IMR-90 (cell line): Measurements from ENCODE around the gene RAP1GAP2. TPM values are rescaled to one million over a fixed set of nuclear protein-coding genes. Genes with fewer than 3 reads are reported as not detected.

Experiments used
- ATAC-seq: fragments of 200-7000 bp; cut with Tn5 transposase; 2 replicates; pipeline ENCODE4 v1.9.1; 2020; ENCODE audit warnings: low read depth, mild to moderate bottlenecking, moderate library complexity
- BruUV-seq: library from RNA; stranded (reverse); fragments of 400-500 nt; replicated peaks from 2 replicates; lab custom pipeline; 2021; lab: Mats Ljungman, UMichigan
- CTCF ChIA-PET: fragments of 300-600 bp; formaldehyde crosslinking; extraction: SDS; loops from one replicate; lab custom pipeline; 2021; ENCODE audit warnings: antibody characterized with exemption; lab: Yijun Ruan, JAX
- POLR2A ChIA-PET: fragments of 300-600 bp; sonication (Branson Sonifier 250); formaldehyde crosslinking; loops from one replicate; lab custom pipeline; 2022; ENCODE audit warnings: antibody characterized with exemption; ENCODE audit not compliant: unreplicated experiment; lab: Charles Lee
- DNase-seq: peaks from one replicate; pipeline ENCODE4 v3.0.0; 2013
- H2AFZ ChIP-seq: replicated peaks from 2 replicates; pipeline ENCODE3; 2013; ENCODE audit warnings: low read length, mild to moderate bottlenecking; ENCODE audit not compliant: poor library complexity
- H2AK5ac ChIP-seq: 2 replicates; pipeline ENCODE4 v1.6.1; 2013; ENCODE audit warnings: low read depth, low read length, inconsistent platforms
- H2AK9ac ChIP-seq: replicated peaks from 2 replicates; pipeline ENCODE3; 2013; ENCODE audit warnings: mild to moderate bottlenecking, low read depth, low read length, moderate library complexity; ENCODE audit not compliant: poor library complexity
- H2BK120ac ChIP-seq: 2 replicates; pipeline ENCODE4 v1.6.1; 2013; ENCODE audit warnings: low read depth, low read length, inconsistent platforms
- H2BK15ac ChIP-seq: 3 replicates; pipeline ENCODE4 v1.6.1; 2013; ENCODE audit warnings: low read depth, low read length, inconsistent platforms
- H2BK20ac ChIP-seq: 2 replicates; pipeline ENCODE4 v1.6.1; 2013; ENCODE audit warnings: low read depth, mild to moderate bottlenecking, inconsistent platforms, low read length, moderate library complexity
- H2BK5ac ChIP-seq: 2 replicates; pipeline ENCODE4 v1.6.1; 2013; ENCODE audit warnings: mild to moderate bottlenecking, low read depth, low read length, inconsistent platforms; ENCODE audit not compliant: poor library complexity, severe bottlenecking
- H3K14ac ChIP-seq: replicated peaks from 2 replicates; pipeline ENCODE4 v1.6.1; 2013; ENCODE audit warnings: low read depth, low read length, inconsistent platforms
- H3K18ac ChIP-seq: 2 replicates; pipeline ENCODE4 v1.6.1; 2013; ENCODE audit warnings: low read depth, low read length, control low read depth
- H3K23ac ChIP-seq: 2 replicates; pipeline ENCODE4 v1.6.1; 2013; ENCODE audit warnings: low read depth, low read length, inconsistent platforms
- H3K27ac ChIP-seq: 2 replicates; pipeline ENCODE4 v1.5.1; 2013; ENCODE audit warnings: mild to moderate bottlenecking, control low read depth, low read length; ENCODE audit not compliant: insufficient read depth
- H3K27me3 ChIP-seq: 2 replicates; pipeline ENCODE4 v1.6.1; 2013; ENCODE audit warnings: low read length; ENCODE audit not compliant: control insufficient read depth, insufficient read depth
- H3K36me3 ChIP-seq: 2 replicates; pipeline ENCODE4 v1.6.1; 2013; ENCODE audit warnings: low read length, mixed read lengths; ENCODE audit not compliant: control insufficient read depth, insufficient read depth
- H3K4ac ChIP-seq: 2 replicates; pipeline ENCODE4 v1.6.1; 2013; ENCODE audit warnings: low read depth, low read length, inconsistent platforms
- H3K4me1 ChIP-seq: 2 replicates; pipeline ENCODE4 v1.6.1; 2013; ENCODE audit warnings: low read length, mixed read lengths; ENCODE audit not compliant: control insufficient read depth, insufficient read depth
- H3K4me2 ChIP-seq: 2 replicates; pipeline ENCODE4 v1.6.1; 2013; ENCODE audit warnings: low read depth, mild to moderate bottlenecking, control low read depth, low read length, moderate library complexity
- H3K4me3 ChIP-seq: 2 replicates; pipeline ENCODE4 v1.5.1; 2013; ENCODE audit warnings: low read depth, mild to moderate bottlenecking, control low read depth, low read length, moderate library complexity; ENCODE audit not compliant: insufficient read depth
- H3K56ac ChIP-seq: 2 replicates; pipeline ENCODE4 v1.6.1; 2013; ENCODE audit warnings: low read length, inconsistent platforms; ENCODE audit not compliant: insufficient read depth; ENCODE audit errors: extremely low read depth
- H3K79me1 ChIP-seq, 2 experiments: 2 replicates each; pipeline ENCODE4 v1.6.1; 2013; ENCODE audit warnings: low read length in 2 of 2, inconsistent platforms in 1 of 2, low read depth in 1 of 2
- H3K9ac ChIP-seq: 2 replicates; pipeline ENCODE4 v1.6.1; 2013; ENCODE audit warnings: low read depth, low read length, control low read depth
- H3K9me1 ChIP-seq: 2 replicates; pipeline ENCODE4 v1.6.1; 2013; ENCODE audit warnings: low read length, inconsistent platforms; ENCODE audit not compliant: insufficient read depth
- H3K9me3 ChIP-seq: 2 replicates; pipeline ENCODE4 v1.6.1; 2013; ENCODE audit warnings: low read length; ENCODE audit not compliant: control insufficient read depth, insufficient read depth
- H4K20me1 ChIP-seq: 2 replicates; pipeline ENCODE4 v1.6.1; 2013; ENCODE audit warnings: low read length, inconsistent platforms; ENCODE audit not compliant: insufficient read depth
- H4K5ac ChIP-seq: 2 replicates; pipeline ENCODE4 v1.6.1; 2013; ENCODE audit warnings: mild to moderate bottlenecking, low read depth, low read length, control low read depth
- H4K8ac ChIP-seq, 2 experiments: 2 replicates each; pipeline ENCODE4 v1.6.1; 2013; ENCODE audit warnings: low read depth in 2 of 2, low read length in 2 of 2, control low read depth in 1 of 2, inconsistent platforms in 1 of 2
- H4K91ac ChIP-seq: 2 replicates; pipeline ENCODE4 v1.6.1; 2013; ENCODE audit warnings: low read depth, low read length, inconsistent platforms; ENCODE audit not compliant: insufficient read depth
- BHLHE40 ChIP-seq: fragments of 150-350 bp; IDR thresholded peaks from 2 replicates; pipeline ENCODE4 v1.6.1; 2016; ENCODE audit warnings: mild to moderate bottlenecking, low read depth, low read length
- CHD1 ChIP-seq: IDR thresholded peaks from 2 replicates; pipeline ENCODE4 v1.6.1; 2012; ENCODE audit warnings: low read depth, low read length, improper control_type of control experiment
- CTCF ChIP-seq: conservative IDR thresholded peaks from 2 replicates; pipeline ENCODE4 v1.5.1; 2012; ENCODE audit warnings: mild to moderate bottlenecking, low read depth, low read length, improper control_type of control experiment
- FOS ChIP-seq: fragments of 150-350 bp; IDR thresholded peaks from 2 replicates; pipeline ENCODE4 v1.6.1; 2016; ENCODE audit warnings: low read depth, low read length
- POLR2A ChIP-seq: IDR thresholded peaks from 2 replicates; pipeline ENCODE4 v1.6.1; 2012; ENCODE audit warnings: mild to moderate bottlenecking, low read depth, low read length
- RAD21 ChIP-seq: IDR thresholded peaks from 2 replicates; pipeline ENCODE4 v1.6.1; 2012; ENCODE audit warnings: low read length, improper control_type of control experiment
- RFX5 ChIP-seq: IDR thresholded peaks from 2 replicates; pipeline ENCODE4 v1.8.0; 2012; ENCODE audit warnings: low read depth, mild to moderate bottlenecking, low read length, moderate library complexity
- USF2 ChIP-seq: fragments of 150-350 bp; IDR thresholded peaks from 2 replicates; pipeline ENCODE4 v1.6.1; 2017; ENCODE audit warnings: mild to moderate bottlenecking, antibody characterized with exemption, low read length, low read depth
- WGBS, 2 experiments: methylation state at CpG; one replicate each; pipeline versions ENCODE4 v1.1.5 to v1.1.7; 2013; ENCODE audit warnings: missing lambda C conversion rate in 2 of 2; ENCODE audit not compliant: insufficient read length in 1 of 2; ENCODE audit errors: extremely low coverage in 2 of 2; 5-methylcytosine and 5-hydroxymethylcytosine counted together
- dilution Hi-C: fragments of 300-500 bp; cut with HindIII; formaldehyde crosslinking; loops from one replicate; pipeline ENCODE4 v1.14.3; 2018; ENCODE audit warnings: low sequenced_read_pairs; ENCODE audit not compliant: unreplicated experiment
- in situ Hi-C: fragments of 300-500 bp; cut with MboI; formaldehyde crosslinking; loops from 3 replicates; pipeline ENCODE4 v1.14.3; 2019; ENCODE audit warnings: low sequenced_read_pairs, inconsistent platforms, mixed read lengths
- intact Hi-C: fragments of 100-400 bp; cut with micrococcal nuclease; formaldehyde crosslinking; loops from 2 replicates; pipeline ENCODE4 v1.10.0; 2022
- polyA plus RNA-seq, 3 experiments: library from polyadenylated mRNA; depleted of rRNA; stranded (reverse); fragments of >200 nt; gene quantifications; 2 replicates each; pipeline ENCODE4 v1.2.3, GENCODE V29; 2012; ENCODE audit warnings: low replicate concordance in 1 of 3
- total RNA-seq: library from RNA; depleted of rRNA; stranded (reverse); fragments of >200 nt; gene quantifications from 2 replicates; pipeline ENCODE4 v1.2.3, GENCODE V29; 2012

Gene RAP1GAP2
- total and polyA plus RNA-seq, 2 of the 4 experiments (the other 2 are of a cell fraction) = 5.7 to 7.5 TPM

GRCh38 chr17:2803386-2803785 is 7.1 kb downstream of the RAP1GAP2 start:
- no peaks in the 10 kb centered on the region for H3K9me1 ChIP-seq
- H3K27ac ChIP-seq = no peak overlapping the region
- H4K8ac ChIP-seq = no peak overlapping the region
- H2AFZ ChIP-seq = no peak overlapping the region
- no peak overlapping the region for H3K23ac ChIP-seq
- BruUV-seq = no TSS peak
- no peak overlapping the region for H3K18ac ChIP-seq
- no peak overlapping the region for H2BK20ac ChIP-seq
- no peak overlapping the region for H2BK5ac ChIP-seq
- CTCF ChIA-PET = interaction anchor here (0.8 kb wide), 1 partner anchor 210 kb away, joined by 3 read pairs; no protein-coding TSS in a partner anchor
- dilution Hi-C loops (no loop called here), intact Hi-C loops (no loop called here), in situ Hi-C loops (no loop called here)
- H3K4me2 ChIP-seq = no peak overlapping the region
- H3K9me3 ChIP-seq = 0 out of 2 replicates have a peak, but pooled peaks cover 2% of the 10 kb centered on the region
- POLR2A ChIA-PET = no interaction called here
- no peak overlapping the region for H2AK5ac ChIP-seq
- no peaks in the 10 kb centered on the region for H3K4me1 ChIP-seq
- no peaks in the 10 kb centered on the region for H3K79me1 ChIP-seq
- 86% methylated on average over 10 of the region's 14 CpGs; no CpG with 5 or more reads in 1 of the 2 experiments for WGBS, 2 experiments
- no peaks in the 10 kb centered on the region for H3K36me3 ChIP-seq
- DNase-seq = no peak
- H3K9ac ChIP-seq = no peak overlapping the region
- H2AK9ac ChIP-seq = no peak overlapping the region
- no peak overlapping the region for H2BK15ac ChIP-seq
- no peak overlapping the region for H3K56ac ChIP-seq
- no peaks in the 10 kb centered on the region for H4K20me1 ChIP-seq
- no peak overlapping the region for H3K4ac ChIP-seq
- TF ChIP-seq RAD21 (no peak), FOS (no peak), RFX5 (no peak), POLR2A (no peak), BHLHE40 (no peak), USF2 (no peak), CTCF (no peak), CHD1 (no peak)
- H3K4me3 ChIP-seq = no peak overlapping the region
- H4K5ac ChIP-seq = no peak overlapping the region
- ATAC-seq = no peak
- no peak overlapping the region for H3K14ac ChIP-seq
- H3K27me3 ChIP-seq = peaks cover 11% of the 10 kb centered on the region; the same call in 1 of the 2 replicates
- H2BK120ac ChIP-seq = no peak overlapping the region
- H4K91ac ChIP-seq = no peak overlapping the region
